Activated CD8-positive, alpha-beta memory T cell treated with anti-CD3 and anti-CD28 coated beads, Interleukin-2, amount 50 U/mL, for 48 hours (primary cell): ENCODE measurements around the gene SGK2.

Experiments used
- DNase-seq: peaks from one replicate; pipeline ENCODE4 v3.0.0-alpha.2; 2020

Gene SGK2

DNA sequence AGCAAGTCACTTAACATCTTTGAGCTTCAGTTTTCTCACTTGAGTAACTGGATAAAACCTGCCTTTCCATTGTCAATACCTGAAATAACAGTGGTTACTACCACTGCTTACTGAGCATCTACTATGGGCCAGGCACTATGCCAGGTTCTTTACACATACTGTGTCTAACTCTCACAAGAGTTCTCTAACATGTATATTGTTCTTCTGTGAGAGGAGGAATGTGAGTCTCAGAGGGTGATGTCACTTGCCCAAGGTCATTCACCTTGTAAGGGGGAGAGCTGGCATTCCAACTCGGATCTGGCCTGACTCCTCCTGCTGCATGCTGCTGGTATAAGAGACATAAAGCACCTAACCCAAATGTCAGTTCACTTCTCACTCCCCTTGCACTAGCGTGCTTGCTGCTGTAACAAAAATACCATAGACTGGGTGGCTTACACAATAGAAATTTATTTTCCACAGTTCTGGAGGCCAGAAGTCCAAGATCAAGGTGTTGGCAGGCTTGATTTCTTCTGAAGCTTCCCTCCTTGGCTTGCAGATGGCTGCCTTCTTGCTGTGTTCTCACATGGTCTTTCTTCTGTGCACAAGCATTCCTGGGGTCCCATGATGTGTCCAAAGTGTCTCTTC, 21.9 kb upstream of the SGK2 start:
- DNase-seq, result no peak

DNA sequence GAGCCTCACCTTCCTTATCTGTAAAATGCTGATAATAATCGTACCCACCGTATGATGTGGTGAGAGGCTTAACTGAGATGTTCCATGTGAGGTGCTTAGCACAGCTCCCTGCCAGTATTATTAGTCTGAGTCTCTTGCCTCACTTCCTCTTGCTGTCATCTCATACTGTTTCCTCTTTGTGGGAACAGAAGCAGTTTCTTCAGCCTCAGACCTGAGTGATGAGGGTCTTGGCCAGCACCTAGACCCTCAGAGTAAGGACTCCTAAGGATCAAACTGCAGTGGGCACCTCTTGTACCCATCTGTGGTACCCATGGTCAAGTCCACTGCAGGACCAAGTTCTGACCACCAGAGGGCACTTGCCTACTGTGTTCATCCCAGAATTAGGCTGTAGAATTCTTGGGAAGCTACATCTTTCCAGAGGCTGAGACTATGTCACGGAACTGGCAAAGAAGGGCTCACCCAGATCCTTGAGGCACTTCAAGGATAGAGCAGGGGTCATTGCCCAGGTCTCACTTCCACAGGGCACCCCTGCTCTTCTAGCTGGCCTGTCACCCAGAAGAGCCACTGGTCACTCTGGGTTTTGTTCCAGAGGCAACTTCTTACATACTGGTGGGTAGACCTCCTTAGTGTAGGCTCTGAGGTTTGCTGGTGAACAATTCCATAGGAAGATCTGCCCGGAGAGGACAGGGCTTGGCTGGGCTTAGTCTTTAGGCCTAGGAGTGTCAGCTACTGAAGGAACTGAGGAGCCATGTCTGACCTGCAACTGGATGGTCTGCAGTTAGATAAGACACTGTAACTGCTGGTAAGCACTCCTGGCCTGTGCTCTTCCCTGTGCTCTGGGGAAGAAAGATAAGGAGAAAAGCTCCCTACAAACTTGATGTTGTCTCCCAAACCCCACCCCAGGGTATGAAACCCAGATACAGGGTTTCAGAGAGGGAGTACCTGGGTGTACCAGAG, 20.6 kb upstream of the SGK2 start:
- DNase-seq, result peak; percentile 74

DNA sequence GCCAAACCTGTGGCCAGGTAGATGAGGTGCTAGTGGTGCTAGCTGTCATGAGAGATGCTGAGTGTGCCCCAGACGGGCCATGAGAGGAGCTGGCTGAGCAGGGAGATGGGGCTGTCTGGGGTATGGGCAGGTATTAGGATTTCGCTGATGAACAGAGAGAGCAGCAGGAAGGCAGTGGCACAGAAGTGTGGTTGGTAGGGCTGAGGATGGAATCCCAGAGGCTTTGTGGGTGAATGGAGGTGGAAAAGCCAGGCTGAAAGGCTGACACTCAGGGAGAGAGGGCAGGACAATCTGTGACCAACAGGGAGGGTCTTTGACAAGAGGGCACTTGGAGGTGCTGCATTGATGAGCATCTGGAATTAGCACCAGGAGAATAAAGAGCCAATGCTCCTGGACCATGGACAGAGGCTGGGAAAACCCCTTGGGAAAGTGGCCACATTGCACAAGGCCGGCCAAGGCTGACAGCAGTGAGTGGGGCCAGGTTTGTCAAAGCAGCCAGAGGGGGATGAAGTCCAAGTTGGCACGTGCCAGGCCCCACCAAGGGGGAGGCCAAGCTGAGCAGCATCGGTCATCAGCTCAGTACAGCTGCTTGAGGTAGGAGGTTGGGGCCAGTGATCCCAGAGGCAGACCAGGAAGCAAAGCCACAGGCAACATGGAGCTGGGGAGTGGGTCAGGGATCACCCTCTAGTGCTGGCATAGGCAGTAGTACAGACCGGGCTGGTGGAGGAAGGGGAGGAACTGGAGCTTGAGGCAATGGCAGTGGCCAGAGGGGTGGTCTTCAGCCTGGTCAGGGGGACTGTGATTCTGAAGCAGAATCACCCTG, 19.7 kb upstream of the SGK2 start:
- no peak for DNase-seq

DNA sequence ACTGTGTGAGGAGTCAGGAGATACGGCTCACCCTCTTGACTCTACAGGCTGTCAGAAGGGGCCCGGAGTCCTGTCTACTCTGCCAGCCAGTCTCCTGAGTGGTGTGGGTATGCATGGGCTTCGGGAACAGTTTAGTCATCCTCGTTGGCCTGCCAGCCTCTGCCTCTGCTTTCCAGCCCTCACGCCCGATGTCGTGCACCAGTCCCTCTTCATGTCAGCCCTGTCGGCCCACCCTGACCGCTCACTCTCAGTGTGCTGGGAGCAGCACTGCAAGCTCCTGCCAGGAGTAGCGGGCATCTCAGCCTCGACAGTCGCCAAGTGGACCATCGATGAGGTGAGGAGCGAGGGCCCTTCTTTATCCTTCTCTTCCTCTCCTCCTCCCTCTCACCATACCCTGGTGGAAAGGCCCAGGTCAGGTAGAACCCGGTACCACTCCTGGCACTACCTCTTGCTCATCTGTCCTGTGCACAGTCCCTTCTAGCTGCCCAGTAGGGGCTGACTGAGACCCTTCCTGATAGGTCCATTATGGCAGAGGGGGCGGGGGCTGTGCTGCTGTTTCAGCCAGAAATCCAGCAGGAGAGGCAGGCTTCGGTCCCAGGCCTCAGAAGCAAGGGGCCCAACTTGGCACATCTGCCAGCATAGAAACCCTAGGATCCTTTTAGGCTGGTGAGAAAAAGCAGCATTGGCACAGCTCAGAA, 18.7 kb upstream of the SGK2 start:
- no peak for DNase-seq

DNA sequence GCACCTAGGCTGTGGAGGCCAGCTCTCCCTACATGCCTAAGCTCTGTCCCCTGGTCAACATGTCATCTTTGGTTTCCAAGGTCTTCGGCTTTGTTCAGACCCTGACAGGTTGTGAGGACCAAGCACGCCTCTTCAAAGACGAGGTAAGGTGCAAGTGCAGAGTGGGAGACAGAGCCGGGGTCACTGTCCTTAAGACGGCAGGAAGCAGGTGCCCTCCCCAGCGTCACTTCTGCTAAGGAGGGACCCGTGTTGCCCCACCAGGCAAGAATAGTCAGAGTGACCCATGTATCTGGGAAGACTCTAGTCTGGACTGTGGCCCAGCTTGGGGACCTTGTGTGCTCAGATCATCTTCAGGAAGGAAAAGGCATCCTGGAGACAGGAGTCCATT, 18.2 kb upstream of the SGK2 start:
- DNase-seq, result no peak

DNA sequence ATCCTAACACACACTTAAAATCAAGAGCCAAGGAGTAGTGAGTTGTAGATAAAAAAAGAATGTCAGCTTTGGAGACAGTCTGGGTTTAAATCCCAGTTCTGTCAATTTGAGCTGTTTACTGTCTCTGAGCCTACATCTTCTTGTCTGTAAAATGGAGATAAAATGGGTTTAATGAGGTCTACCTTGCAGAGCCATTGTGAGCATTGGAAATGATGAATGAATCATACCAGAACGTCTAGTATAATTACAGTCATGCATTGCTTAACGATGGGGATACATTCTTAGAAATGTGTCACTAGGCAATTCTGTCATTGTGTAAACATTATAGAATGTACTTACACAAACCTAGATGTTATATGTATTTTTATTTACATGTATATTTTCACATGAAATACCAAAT, 17.6 kb upstream of the SGK2 start:
- DNase-seq, result no peak

DNA sequence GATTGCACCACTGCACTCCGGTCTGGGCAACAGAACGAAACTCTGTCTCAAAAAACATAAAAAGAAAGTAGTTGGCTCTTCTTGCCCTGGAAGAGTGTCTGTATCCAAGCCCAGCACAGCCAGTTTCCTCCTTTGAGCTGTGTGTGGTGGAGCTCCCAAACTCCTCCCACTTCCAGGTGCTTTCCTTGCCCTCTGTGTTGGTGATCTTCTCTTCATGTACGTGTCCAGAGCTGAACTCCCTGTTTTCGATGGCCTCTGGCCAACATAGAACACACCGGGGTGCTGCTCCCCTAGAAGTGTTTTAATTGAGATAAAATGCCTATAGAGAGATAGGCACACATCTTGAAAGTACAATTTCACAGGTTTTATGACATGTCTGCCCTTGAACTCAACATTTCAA, 16.7 kb upstream of the SGK2 start:
- peak; percentile 28 for DNase-seq

DNA sequence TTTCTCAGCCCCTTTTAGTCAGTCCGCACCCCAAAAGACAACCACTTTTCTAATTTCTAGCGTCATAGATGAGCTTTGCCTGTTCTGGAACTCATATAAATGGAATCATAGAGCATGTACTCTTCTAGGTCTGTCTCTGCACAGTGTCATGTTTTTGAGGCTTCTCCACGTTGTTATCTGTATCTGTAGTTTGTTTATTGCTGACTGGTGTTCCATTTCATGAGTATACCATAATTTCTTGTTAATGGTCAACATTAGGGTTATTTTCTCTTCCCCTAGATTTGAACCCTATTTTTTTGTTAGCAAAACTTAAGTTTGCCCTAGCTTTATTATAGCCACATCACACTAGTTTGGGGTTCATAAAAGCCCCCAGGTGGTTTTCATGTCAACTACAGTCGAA, 16.2 kb upstream of the SGK2 start:
- no peak for DNase-seq

DNA sequence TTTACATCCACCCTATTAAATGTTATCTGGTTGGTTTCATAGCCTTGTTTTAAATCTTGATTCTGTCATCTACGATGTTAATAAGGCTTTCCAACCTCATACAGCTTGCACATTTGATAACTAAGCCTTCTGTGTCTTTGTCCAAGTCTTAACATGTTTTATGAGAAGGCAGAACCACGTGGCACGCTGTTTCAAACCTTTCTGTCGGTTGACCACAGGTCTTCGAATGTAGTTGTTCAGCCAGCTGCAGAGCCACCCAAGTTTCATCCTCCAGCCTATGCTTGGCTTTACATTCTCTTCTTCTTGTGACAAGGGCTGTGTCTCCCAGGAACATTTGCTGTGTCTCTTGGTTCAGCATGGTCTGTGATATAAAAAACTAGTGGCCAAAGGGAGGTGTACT, 15.7 kb upstream of the SGK2 start:
- peak; percentile 4 for DNase-seq

DNA sequence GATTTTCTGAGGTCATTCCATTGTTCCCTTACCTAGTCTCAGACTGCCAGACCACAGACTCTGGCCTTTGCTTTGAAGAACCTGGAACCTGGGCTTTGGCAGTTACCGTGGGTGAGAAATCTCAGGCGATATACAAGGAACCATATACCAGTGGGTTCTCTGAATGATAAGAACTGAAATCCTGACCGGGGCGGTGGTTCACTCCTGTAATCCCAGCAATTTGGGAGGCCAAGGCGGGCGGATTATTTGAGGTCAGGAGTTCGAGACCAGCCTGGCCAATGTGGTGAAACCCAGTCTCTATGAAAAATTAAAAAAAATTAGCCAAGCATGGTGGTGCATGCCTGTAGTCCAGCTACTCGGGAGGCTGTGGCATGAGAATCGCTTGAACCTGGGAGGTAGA, 14.3 kb upstream of the SGK2 start:
- no peak for DNase-seq

DNA sequence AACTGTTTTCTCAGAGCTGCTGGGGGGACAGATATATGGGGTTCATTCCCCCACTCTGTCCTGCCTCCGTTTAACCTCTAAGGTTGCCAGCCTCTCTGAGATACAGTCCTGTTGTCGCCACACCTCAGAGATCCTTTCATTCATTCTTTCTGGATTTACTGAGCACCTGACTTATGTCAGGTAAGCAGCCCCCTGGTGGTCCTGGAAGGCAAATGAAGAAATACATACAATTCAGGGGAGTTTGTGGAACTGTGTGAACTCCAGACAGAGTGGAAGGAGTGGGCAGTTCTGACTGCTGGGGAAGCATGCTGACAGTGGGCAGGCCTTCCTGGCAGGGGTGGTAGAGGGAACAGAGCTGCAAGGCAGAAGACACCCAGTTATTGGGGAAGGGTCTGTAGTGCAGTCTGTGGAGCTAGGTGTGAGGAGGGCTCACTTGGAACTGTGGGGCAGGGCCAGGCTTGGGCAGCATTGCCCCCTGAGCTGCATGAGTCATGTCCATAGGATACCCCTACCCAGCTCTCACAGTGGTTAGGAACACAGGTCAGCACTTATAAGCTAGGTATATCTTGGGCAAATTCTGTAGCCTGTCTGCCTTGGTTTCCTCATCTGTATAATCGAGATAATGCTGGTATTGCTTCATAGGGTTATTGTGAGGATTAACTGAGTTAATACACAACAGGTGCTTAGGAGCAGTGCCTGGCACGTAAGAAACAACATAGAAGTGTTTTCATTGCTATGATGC, 12.8 kb upstream of the SGK2 start:
- DNase-seq, result no peak

DNA sequence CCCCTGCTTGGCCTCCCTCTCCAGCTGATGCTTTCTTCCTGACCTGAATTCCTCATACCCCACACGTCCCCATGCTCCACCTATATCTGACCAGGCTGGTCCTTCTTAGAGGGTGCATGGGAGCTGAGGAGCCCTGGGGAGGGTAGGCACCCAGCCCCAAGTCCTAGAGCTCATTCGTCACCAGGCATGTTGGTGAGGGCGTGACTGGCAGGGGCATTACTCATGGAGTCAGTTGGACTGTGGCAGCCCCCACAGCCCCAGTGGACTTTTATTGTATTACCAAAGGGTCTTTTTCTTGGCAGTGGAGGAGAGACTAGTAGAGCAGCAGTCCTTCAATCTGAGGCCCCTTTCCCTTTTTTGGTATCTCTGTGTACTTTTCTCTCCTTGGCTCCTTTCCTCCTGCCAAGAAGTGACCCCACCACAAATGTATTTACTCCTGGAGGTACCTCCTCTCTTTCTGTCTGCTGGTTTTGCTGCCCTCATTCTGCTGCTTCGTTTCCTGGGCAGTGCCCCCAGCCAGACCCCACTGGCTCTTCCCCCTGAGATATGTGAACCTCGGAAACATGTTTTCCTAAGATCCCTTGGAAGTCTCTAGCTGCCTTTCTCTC, 10.4 kb upstream of the SGK2 start:
- no peak for DNase-seq

DNA sequence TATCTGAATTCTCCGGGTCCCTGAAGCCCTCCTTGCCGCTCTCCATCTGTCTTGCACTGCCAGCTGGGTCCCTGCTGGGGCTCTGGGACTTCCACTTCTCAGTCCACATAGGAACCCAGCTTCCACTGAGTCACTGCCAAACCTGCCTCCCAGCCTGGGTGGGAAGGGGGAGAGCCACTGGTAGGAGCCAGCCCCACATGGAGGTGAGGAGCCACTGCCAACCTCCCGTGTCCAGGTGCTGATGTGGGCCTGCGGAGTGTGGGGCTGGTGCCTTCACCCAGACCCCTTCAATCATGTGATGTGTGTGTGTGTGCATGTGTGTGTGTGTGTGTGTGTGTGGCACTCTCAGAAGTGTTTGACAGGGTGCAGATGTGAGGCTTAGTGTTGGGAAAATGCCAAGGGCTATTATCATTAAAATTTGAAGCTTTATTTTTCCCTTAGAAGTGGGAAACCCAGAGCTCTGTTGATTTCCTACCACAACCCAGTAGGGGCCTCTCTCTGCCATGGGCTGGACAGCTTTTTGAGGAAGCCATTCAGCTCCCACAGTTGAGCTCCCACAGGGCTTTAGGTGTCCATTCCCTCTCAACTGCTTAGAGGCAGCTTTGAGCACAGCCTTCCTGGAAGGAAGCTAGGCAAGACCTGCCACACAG, 9.3 kb upstream of the SGK2 start:
- DNase-seq, result no peak

DNA sequence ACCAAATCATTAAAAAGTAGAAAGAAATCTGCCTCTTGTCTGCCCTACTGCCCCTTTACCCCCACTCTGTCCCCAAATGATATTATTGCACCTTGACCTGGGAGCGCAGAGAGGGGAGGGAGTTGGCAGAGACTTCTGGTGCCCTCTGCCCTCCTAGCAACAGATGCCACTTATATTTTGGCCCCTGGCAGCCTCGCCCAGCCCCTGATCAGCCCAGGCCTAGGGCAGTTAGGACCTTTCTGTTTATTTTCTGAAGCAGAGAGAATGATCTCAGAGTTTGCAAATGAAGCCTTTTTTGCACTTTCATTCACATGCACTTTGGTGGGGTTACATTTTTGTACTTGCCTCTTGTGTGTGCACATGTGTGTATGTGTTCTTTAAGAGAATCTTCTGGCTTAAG, 8.4 kb upstream of the SGK2 start:
- DNase-seq, result no peak

DNA sequence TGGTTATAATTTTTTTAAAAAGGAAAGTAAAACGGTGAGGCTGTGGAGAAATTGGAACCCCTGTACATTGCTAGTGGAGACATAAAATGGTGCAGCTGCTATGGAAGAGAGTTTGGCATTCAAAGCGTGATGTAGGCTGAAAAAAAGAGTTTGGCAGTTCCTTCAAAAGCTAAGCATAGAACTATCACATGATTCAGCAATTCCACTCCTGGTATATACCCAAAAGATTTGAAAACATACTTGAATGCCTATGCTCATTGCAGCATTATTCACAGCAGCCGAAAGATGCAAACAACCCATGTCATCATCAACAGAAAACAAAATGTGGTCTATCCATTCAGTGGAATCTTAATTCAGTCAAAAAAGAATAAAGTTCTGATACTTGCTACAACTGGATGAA, 4.5 kb upstream of the SGK2 start:
- DNase-seq, result no peak

DNA sequence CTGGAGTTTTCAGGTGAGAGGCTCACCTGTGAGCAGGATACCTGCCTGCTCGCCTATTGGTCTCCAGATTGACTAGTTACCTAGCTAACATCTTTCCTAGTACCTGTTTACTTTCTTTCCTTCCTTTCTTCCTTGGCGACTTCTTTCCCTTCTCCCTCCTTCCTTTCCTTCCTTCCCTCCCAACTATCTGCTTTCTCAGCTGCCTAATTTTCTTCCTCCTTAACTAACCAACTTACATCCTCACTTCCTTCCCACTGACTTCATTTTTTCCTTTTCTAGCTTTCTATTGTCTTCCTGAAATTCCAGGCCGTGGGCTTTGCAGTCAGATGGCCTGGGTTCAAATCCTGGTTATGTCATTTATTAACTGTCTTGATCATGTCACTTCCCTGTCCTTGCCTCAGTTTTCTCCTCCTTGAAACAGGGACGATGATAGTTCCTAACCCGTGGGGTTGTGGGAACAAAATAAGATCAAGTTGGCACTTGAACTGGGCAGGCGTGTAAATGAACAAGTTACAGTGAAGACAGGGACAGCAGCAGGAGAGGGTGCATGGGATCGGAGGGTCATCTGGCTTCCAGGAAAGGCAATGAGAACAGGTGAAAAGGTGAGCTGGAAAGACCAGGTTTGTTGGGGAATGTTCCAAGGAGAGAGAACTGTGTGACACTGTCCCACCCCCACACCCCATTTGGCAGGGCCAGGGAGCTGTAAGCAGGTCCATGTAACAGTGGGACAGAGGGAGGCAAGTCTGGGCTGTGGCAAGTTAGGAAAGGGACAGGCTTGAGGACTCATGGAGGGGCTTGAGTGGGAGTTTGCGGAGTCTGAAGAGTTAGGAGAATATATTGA, 540 bp downstream of the SGK2 start:
- no peak for DNase-seq

DNA sequence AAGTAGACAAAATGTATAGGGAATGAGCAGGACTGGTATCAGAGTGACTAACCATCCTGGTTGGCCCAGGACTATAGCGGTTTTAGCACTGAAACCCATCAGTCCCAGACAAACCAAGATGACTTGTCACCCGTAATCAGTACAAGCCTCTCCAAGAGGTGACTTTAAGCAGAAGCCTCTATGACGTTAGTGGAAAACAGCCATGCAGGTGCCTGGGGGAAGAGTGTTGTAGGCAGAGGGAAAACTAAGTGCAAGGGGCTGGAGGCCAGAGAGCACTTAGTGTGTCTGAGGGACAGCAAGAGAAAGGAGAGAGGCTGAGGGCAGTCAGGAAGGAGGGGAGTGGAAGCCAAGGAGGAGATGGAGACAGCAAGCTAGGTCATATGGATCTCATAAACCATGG, 2.1 kb downstream of the SGK2 start:
- DNase-seq, result no peak

DNA sequence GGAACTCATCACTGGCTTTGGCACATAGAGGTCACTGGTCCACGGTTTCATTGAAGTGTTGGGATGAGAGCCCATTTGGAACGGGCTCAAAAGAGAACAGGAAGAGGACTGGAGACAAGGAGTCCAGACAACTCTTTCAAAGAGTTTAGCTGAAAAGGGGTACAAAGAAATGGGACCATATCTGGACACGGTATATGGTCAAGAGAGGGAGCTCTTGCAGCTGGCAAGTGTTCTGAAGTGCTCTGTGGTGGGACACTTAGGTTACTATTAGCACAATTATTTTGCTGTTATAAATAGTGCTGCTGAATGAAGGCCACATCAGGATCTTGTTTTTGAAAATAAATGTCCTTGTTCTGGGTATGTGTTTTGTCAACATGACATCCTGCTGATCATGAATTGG, 4.6 kb downstream of the SGK2 start:
- no peak for DNase-seq

DNA sequence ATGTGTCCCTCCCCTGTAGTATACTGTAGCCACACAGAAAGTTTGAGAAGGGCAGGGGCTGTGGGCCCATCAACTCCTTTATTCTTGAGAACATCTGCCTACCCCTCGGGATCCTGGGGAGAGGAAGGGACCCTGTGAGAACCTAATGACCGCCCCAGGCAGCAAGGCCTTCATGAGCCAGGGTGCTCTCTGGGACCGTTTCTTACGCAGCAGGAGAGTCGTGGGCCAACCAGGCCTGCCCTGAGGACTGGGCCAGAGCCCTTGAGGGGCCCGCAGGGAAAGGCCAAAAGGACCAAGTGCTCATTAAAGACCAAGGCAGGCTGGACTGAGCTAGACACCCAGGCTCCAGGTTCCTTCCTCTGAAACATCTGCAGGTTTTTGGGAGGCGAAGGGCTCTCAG, 5.2 kb downstream of the SGK2 start:
- DNase-seq, result no peak

DNA sequence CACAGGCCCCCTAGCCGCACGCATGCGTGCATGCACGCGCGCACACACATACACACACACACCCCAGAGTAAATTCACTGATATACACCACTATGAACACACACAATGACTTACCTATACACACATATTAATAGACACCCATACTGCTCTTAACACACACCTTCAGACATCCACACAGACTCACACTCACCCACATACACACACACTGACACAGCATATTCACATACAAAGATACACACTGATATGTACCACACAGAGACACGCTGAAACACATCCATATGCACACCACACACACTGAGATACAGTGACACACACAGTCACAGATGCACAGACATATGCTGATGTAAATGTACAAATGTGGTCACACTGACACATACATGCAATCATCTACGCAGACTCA, 5.6 kb downstream of the SGK2 start:
- DNase-seq, result no peak
